H1 (cell line): ENCODE data around the gene THAP4. TPM values are rescaled to one million over a fixed set of nuclear protein-coding genes. Genes with fewer than 3 reads are reported as not detected.

Experiments used
- ATF3 ChIP-seq: IDR thresholded peaks from 2 replicates; pipeline ENCODE4 v1.6.1; 2011; ENCODE audit warnings: low read depth, mild to moderate bottlenecking, low read length; ENCODE audit not compliant: insufficient read depth
- BCL11A ChIP-seq, 2 experiments: IDR thresholded peaks; one replicate each; pipeline ENCODE4 v1.6.1; 2011; ENCODE audit warnings: low read depth in 2 of 2, low read length in 2 of 2, mild to moderate bottlenecking in 2 of 2
- BRCA1 ChIP-seq: IDR thresholded peaks from 2 replicates; pipeline ENCODE4 v1.6.1; 2012; ENCODE audit warnings: low read depth, low read length, improper control_type of control experiment
- CBX5 ChIP-seq: fragments of 300-800, 300-1000 bp; sonication (generic); IDR thresholded peaks from 2 replicates; pipeline ENCODE4 v1.7.1; 2016; ENCODE audit warnings: antibody characterized with exemption, low read length, low read depth
- CHD7 ChIP-seq: fragments of 300-600 bp; sonication (generic); IDR thresholded peaks from 2 replicates; pipeline ENCODE4 v1.7.1; 2012; ENCODE audit warnings: low read length, moderate library complexity, mild to moderate bottlenecking, inconsistent platforms; ENCODE audit not compliant: insufficient replicate concordance
- FOSL1 ChIP-seq: IDR thresholded peaks from 2 replicates; pipeline ENCODE4 v1.6.1; 2011; ENCODE audit warnings: mild to moderate bottlenecking, low read depth, low read length, moderate library complexity; ENCODE audit not compliant: insufficient read depth
- MAX ChIP-seq: IDR thresholded peaks from 2 replicates; pipeline ENCODE4 v1.6.1; 2012; ENCODE audit warnings: inconsistent platforms
- RAD21 ChIP-seq, 2 experiments: IDR thresholded peaks in 1 of 2; conservative IDR thresholded peaks in 1 of 2; 2 replicates each; pipeline ENCODE4 v1.6.1; 2011; ENCODE audit warnings: low read depth in 2 of 2, low read length in 2 of 2, improper control_type of control experiment in 1 of 2, inconsistent platforms in 1 of 2, mild to moderate bottlenecking in 1 of 2, moderate library complexity in 1 of 2
- RBBP5 ChIP-seq: IDR thresholded peaks from 2 replicates; pipeline ENCODE4 v1.7.1; 2012; ENCODE audit warnings: low read depth, mild to moderate bottlenecking, inconsistent platforms, low read length, moderate library complexity, borderline replicate concordance
- SIX5 ChIP-seq: IDR thresholded peaks from 2 replicates; pipeline ENCODE4 v1.6.1; 2011; ENCODE audit warnings: mild to moderate bottlenecking, low read depth, low read length
- TEAD4 ChIP-seq: IDR thresholded peaks from 2 replicates; pipeline ENCODE4 v1.6.1; 2012; ENCODE audit warnings: low read depth, low read length, inconsistent platforms, mixed read lengths
- polyA plus RNA-seq, 7 experiments: library from polyadenylated mRNA; depleted of rRNA in 3 of 7; stranded (reverse) in 5 of 7; unstranded in 2 of 7; fragments of >200 nt in 5 of 7; fragments of 200-250 nt in 2 of 7; gene quantifications; 1 replicate in 5 of 7; 2 replicates in 1 of 7; 4 replicates in 1 of 7; pipeline versions ENCODE4 v1.2.1 to v1.2.3, GENCODE V29; 2011 to 2013; ENCODE audit warnings: missing spikeins in 2 of 7, mixed read lengths in 2 of 7
- total RNA-seq: library from RNA; stranded (reverse); fragmentation: NEBNext Ultra II Directional; extraction: Animal tissue kit (Norgen Biotek cat#: 25700); gene quantifications from 2 replicates; pipeline ENCODE4 v1.2.1, GENCODE V29; 2021

Gene THAP4
- total and polyA plus RNA-seq, 2 of the 8 experiments (the other 6 are each of a cell fraction or from before 2014, with no cell fraction given): 78.9 to 83.6 TPM

- TF ChIP-seq CHD7: no peak
- no peak for TF ChIP-seq MAX
- TF ChIP-seq BCL11A (IDR thresholded peaks at IDR 0.05; ENCODE audit: low read depth in 2 of 2, low read length in 2 of 2): no peak
- TF ChIP-seq TEAD4: no peak
- no peak for TF ChIP-seq SIX5
- TF ChIP-seq RAD21 (IDR thresholded peaks at IDR 0.05 in 1 of 2, conservative IDR thresholded peaks at IDR 0.05 in 1 of 2; ENCODE audit: low read depth in 2 of 2, low read length in 2 of 2): no peak
- TF ChIP-seq ATF3: no peak
- no peak for TF ChIP-seq FOSL1
- no peak for TF ChIP-seq CBX5
- TF ChIP-seq RBBP5: no peak
- TF ChIP-seq BRCA1: no peak
These were observed 63.2 kb downstream of the THAP4 start (continued) for GRCh38 chr2:241573741-241574140.
